Measurements from ENCODE around the gene NCKAP1. TPM values are rescaled to one million over a fixed set of nuclear protein-coding genes. Genes with fewer than 3 reads are reported as not detected.
"Not testable (repeated sequence)": the region's sequence is repeated elsewhere in the genome, so short reads cannot be mapped to it uniquely, and the experiment has no call there.

Gene NCKAP1
- total RNA-seq, 1 donor: 236 TPM

DNA sequence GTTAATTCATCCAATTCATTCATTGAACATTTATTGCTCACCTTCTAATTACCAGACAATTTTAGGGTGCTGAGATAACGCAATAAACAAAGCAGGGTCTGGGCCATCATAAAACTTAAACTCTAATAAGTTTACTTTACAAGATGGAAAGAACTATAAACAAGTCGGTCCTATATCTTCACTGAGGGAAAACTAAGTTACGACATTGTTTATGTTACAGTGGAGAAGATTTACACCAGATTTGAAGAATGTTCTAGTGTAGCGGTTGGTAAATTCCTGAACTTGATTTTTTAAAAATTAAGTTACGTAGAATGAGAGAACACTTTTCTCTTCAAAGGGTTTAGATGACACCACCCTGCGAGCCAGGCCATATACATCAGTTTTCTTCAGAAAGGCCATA is 151.2 kb downstream of the NCKAP1 start:
- DNase-seq (ENCODE audit: low read depth): peak; percentile 75
- TF ChIP-seq, protein P1, sequence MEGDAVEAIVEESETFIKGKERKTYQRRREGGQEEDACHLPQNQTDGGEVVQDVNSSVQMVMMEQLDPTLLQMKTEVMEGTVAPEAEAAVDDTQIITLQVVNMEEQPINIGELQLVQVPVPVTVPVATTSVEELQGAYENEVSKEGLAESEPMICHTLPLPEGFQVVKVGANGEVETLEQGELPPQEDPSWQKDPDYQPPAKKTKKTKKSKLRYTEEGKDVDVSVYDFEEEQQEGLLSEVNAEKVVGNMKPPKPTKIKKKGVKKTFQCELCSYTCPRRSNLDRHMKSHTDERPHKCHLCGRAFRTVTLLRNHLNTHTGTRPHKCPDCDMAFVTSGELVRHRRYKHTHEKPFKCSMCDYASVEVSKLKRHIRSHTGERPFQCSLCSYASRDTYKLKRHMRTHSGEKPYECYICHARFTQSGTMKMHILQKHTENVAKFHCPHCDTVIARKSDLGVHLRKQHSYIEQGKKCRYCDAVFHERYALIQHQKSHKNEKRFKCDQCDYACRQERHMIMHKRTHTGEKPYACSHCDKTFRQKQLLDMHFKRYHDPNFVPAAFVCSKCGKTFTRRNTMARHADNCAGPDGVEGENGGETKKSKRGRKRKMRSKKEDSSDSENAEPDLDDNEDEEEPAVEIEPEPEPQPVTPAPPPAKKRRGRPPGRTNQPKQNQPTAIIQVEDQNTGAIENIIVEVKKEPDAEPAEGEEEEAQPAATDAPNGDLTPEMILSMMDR (IDR thresholded peaks at IDR 0.05; ENCODE audit: insufficient read depth, low read depth, low read length): no peak

DNA sequence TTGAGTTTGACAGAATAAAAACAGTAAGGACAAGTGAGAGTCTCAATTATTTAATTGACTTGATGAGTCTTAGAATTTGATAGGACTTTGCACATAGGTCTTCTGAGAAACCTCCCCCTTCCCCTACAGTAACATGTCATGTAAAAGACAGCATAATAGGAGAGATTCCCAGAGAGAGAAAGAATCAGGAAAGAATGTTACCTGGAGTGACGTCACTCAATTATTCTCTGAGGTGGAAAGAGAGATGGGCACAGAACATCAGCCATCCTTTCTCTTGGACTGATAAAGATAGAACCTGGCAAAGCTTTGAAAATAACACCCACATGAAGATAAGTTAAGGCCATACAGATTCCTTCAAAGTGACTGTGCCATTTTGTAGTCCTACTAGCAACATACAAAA is 152.5 kb downstream of the NCKAP1 start:
- TF ChIP-seq, protein P1 (IDR thresholded peaks at IDR 0.05; ENCODE audit: insufficient read depth, low read depth, low read length): no peak
- no peak for DNase-seq (ENCODE audit: low read depth)
- H3K4me3 ChIP-seq (ENCODE audit: low read depth, low read length): no peak overlapping the region

More for the DNA sequence above, 151.2 kb downstream of the NCKAP1 start:
- H3K4me3 ChIP-seq (ENCODE audit: low read depth, low read length): no peak overlapping the region

DNA sequence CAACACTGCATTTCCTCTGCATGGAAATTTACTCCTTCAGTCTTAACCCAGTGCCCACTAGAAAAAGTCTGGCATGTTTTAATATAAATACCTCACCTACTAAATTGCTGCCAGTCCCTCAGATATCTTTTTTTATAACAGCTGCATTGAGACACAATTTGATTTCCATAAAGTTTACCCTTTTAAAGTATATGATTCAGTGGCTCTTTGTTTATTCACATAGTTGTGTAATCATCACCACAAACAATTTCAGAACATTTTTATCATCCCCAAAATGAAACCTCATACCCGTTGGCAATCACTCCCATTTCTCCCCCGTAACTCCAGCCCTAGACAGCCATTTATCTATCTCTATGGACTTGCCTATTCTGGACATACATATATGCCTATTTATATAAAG is 154.8 kb downstream of the NCKAP1 start:
- peak; percentile 63 for DNase-seq (ENCODE audit: low read depth)
- TF ChIP-seq, protein P1 (IDR thresholded peaks at IDR 0.05; ENCODE audit: insufficient read depth, low read depth, low read length): no peak
- no peak overlapping the region for H3K4me3 ChIP-seq (ENCODE audit: low read depth, low read length)

DNA sequence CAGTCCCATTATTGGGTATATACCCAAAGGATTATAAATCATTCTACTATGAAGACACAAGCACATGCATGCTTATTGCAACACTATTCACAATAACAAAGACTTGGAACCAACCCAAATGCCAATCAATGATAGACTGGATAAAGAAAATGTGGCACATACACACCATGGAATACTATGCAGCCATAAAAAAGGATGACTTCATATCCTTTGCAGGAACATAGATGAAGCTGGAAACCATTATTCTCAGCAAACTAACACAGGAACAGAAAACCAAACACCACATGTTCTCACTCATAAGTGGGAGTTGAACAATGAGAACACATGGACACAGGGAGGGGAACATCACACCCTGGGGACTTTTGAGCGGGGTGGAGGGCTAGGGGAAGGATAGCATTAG is 158.2 kb downstream of the NCKAP1 start:
- not testable (repeated sequence) for H3K4me3 ChIP-seq (ENCODE audit: low read depth, low read length); DNase-seq (ENCODE audit: low read depth)

DNA sequence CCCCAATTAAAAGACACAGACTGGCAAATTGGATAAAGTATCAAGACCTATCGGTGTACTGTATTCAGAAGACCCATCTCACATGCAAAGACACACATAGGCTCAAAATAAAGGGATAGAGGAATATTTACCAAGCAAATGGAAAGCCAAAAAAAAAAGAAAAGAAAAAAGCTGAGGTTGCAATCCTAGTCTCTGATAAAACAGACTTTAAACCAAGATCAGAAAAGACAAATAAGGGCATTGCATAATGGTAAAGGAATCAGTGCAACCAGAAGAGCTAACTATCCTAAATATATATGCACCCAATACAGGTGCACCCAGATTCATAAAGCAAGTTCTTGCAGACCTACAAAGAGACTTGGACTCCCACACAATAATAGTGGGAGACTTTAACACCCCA is 161.6 kb downstream of the NCKAP1 start:
- not testable (repeated sequence) for DNase-seq (ENCODE audit: low read depth); H3K4me3 ChIP-seq (ENCODE audit: low read depth, low read length)

DNA sequence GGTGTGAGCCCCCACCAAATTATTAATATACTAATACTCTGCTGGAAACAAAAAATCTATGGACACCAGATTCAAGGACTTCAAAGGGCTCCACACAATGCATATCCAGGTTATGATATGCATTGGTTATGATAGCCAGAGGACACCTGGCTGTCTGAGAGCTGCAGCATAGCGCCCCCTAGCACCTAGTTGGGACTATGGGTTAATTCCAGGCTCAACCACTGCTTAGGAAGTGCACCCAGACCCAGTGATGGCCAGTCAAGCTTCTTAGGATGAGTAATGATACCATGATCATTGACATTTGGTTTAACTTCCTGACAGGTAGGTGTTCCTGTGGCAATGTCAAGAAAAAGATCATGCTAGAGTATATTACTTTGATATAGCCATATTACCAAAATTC is 168.0 kb downstream of the NCKAP1 start:
- H3K4me3 ChIP-seq (ENCODE audit: low read depth, low read length): no peak overlapping the region
- no peak for DNase-seq (ENCODE audit: low read depth)
- TF ChIP-seq, protein P1 (IDR thresholded peaks at IDR 0.05; ENCODE audit: insufficient read depth, low read depth, low read length): peak; percentile 56

DNA sequence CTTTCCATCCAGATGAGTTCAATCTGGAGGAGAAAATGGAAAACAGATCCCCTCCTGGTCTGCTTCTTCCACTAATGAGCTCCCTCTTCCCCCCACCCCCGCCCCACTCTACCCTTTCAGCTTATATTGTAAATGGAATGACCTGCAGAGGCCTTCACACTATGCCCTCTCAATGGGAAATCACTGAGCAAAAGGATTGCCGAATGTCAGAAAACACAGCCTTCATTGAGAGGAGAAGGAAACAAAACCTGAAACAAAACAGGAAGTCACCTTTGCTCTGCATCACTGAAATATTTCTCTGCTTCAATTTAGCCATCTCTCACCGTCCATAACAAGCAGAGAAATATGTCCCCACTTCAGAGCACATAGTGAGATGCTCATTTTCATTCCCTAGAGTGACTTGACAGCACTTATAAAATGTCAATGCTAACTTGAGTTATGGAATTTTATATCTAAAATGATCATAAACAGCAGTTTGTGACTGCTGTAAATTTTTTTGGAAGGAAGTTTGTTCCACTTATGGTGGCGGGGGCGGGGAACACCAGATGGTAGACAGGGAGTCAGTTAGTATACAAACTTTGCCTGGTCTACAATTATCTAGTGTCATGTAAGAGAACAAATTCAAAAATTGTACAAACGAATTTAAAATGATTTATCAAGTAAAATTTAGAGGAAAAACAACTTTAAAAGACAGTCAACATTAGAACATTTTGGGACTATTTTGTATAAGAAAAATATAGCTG is 170.0 kb downstream of the NCKAP1 start:
- TF ChIP-seq, protein P1 (IDR thresholded peaks at IDR 0.05; ENCODE audit: insufficient read depth, low read depth, low read length): no peak
- H3K4me3 ChIP-seq (ENCODE audit: low read depth, low read length): no peak overlapping the region
- DNase-seq (ENCODE audit: low read depth): no peak

DNA sequence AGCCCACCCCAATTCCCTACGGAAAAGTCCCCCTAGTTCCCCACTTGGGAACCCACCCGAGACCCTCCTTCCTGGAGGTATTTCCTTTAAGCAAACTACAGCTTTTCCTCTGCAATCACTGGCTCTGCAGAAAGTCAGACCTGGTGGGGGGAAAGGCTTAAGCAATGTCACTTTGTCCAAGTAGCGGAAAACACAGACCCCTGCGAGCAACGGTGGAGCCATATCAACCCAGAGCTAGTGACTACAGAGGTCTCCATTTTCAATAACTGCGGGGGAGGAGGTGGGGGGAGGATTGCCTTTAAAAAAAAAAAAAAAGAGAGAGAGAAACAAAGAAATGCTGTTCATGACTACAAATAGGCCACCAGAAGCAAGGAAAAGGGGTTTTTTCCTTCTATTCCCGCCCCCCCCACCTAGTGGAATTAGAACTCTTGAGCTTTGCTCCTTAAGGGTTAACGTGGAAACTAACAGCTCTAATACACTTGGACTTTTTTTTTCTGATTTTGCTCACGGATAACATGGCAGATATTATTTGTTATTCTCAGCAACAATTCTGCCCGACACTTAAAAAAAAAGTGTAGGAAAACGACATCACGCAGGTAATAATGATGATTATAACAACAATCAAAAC is 170.7 kb downstream of the NCKAP1 start:
- no peak for DNase-seq (ENCODE audit: low read depth)
- TF ChIP-seq, protein P1 (IDR thresholded peaks at IDR 0.05; ENCODE audit: insufficient read depth, low read depth, low read length): no peak
- peak overlapping the region; percentile 64 for H3K4me3 ChIP-seq (ENCODE audit: low read depth, low read length)

All from fibroblast of villous mesenchyme (primary cell).